HG02610 (cell line): Measurements from ENCODE around the gene SOD3.

Experiments
- ATAC-seq: cut with Tn5 transposase; IDR thresholded peaks from one replicate; pipeline ENCODE4 v1.9.1; 2021; ENCODE audit warnings: mild to moderate bottlenecking, moderate library complexity; ENCODE audit not compliant: unreplicated experiment

SOD3 gene

DNA sequence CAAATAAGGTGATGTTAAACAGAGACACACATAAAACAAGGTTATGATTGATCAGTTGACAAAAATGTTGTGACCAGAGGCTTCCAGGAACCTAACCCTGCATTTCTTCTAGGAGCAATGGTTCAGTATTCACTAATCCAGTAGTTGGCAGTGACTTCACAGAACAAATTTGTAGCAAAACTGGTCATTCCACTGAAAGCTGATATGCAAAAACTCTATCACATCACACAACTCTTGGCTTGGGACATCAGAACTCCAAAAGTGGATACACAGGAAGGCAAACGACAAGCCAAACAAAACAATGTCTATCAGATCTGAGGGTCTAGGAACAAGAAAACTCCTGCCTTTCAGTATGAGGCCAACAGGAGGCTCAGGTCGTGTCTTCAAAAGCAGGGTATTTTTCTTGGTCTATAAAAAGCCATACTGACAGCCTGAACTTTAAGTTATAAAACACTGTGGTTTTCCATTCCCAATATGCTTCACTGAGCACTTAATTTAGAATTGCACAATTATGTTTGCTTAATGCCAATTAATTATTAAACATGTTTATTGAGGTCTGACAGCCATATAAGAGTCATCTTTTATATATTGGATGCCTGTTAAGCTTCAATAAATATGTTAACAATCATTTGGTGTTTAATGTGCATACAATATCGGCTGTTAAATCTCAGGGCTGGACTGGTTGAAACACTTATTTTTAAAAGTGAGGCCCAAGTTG is 45.6 kb downstream of the SOD3 start:
- ATAC-seq = no peak

DNA sequence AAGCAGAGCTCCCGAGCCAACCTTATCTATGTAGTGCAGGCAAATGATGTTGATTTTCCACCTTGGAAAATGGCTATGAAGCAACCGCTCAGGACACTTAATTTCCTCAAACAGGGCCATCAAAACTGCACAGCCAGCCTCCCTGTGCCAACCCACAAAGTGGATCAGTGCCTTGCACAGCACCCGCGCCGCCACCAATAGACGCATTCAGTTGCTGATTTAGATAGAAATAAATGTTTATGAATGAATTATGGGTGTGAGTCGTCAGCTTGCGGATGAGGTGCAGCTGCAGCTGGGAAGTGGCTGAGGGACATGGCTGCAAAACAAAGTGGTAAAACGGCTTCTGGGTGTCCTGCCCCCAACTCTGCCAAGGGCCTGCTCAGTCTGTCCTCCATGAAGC is 47.0 kb downstream of the SOD3 start:
- no peak for ATAC-seq

- ATAC-seq = no peak
Observed at GRCh38 chr4:24843096-24843495, 47.7 kb downstream of the SOD3 start.

GRCh38 chr4:24845132-24845531 is 49.8 kb downstream of the SOD3 start:
- ATAC-seq = no peak

GRCh38 chr4:24845902-24846301 is 50.5 kb downstream of the SOD3 start:
- ATAC-seq = no peak

DNA sequence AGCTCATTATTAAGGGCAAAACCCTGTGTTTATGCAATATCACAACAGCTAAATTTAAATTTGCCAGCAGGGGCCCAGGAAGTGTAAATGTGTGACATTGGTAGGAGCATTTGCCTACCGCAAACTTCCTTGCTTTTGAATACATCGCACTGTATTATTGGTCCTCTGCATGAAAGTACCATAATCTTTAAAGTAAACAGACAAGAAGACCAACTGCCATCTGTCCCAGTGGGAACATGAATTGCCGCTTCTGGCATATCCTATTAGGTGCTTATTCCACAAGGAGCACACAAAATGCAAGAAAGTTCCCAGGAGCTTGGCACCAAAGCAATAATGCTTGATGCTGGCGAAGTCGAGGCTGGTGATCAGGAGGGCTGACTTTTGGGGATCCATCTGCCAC is 51.3 kb downstream of the SOD3 start:
- ATAC-seq = no peak

- no peak for ATAC-seq
Observed at GRCh38 chr4:24849351-24849750, 54.0 kb downstream of the SOD3 start.

DNA sequence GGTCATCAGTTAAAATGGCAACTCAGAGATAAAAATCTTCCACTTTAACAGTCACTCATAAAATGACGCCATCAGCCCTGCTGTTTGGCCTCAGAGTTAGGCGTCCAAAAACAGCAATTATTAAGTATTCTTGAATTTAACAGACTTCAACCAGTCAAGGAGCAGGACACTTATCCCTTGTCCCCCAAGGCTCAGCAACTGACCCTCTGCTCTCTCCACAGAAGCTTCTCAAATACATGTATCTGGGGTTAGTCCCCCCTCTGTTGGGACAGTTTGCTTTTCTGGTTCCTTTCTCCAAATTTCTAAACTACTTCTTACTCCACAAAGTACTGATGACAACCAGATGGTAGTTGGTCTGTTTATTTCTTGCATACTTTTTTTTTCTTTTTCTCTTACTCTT is 54.4 kb downstream of the SOD3 start:
- ATAC-seq = no peak
